Parietal lobe (tissue), 1 donor: ENCODE results near the gene FASTK. TPM values are rescaled to one million over a fixed set of nuclear protein-coding genes. Genes with fewer than 3 reads are reported as not detected.

Source experiments
- total RNA-seq: library from RNA; depleted of rRNA; stranded (reverse); fragments of >200 nt; gene quantifications from one replicate; pipeline ENCODE4 v1.2.3, GENCODE V29; 2014

FASTK gene
- 53.5 TPM for total RNA-seq

GRCh38 chr7:151080522-151081169, at the start of gene FASTK:
Gene FASTK, minus strand, starts transcription at chr7:151080809. Its CDS starts 43 bp downstream, at chr7:151080766.

GRCh38 chr7:151085691-151086620, 5.3 kb upstream of the FASTK start, which contains the start of gene AGAP3:
Gene AGAP3, plus strand, starts transcription at chr7:151086475. Its CDS starts 267 bp downstream, at chr7:151086742.

GRCh38 chr7:151083071-151083823, 2.6 kb upstream of the FASTK start, which contains the start of gene TMUB1:
Gene TMUB1, minus strand, starts transcription at chr7:151083493. Its CDS starts 930 bp downstream, at chr7:151082563.

GRCh38 chr7:151059367-151060112, 21.1 kb downstream of the FASTK start, which contains the start of gene SLC4A2:
Gene SLC4A2, plus strand, starts transcription at chr7:151059589. Its CDS starts 2,399 bp downstream, at chr7:151061988.

GRCh38 chr7:151057506-151057988, 23.1 kb downstream of the FASTK start, which contains the start of gene CDK5:
Gene CDK5, minus strand, starts transcription at chr7:151057897. Its CDS starts 49 bp downstream, at chr7:151057848.

GRCh38 chr7:151047976-151048815, 32.4 kb downstream of the FASTK start, which contains the start of gene ASIC3:
Gene ASIC3, plus strand, starts transcription at chr7:151048531. Its CDS starts 355 bp downstream, at chr7:151048886.

GRCh38 chr7:151028131-151028947, 52.3 kb downstream of the FASTK start, which contains the start of gene ABCB8:
Gene ABCB8, plus strand, starts transcription at chr7:151028450. Its CDS starts 66 bp downstream, at chr7:151028516.

Other genes starting within 250 kb of the FASTK start
- not detected for gene AOC1, start 228.3 kb downstream of the FASTK start, total RNA-seq
- gene KCNH2, start 102.5 kb downstream of the FASTK start, total RNA-seq, result 17.2 TPM
- gene NOS3, start 89.8 kb downstream of the FASTK start, total RNA-seq, result 1.3 TPM
- gene ATG9B, start 56.3 kb downstream of the FASTK start, total RNA-seq, result 2.8 TPM
- 67.6 TPM for gene ABCB8, start 52.4 kb downstream of the FASTK start, total RNA-seq
- 2.5 TPM for gene ASIC3, start 32.3 kb downstream of the FASTK start, total RNA-seq
- gene CDK5, start 22.9 kb downstream of the FASTK start, total RNA-seq, result 36.6 TPM
- gene SLC4A2, start 21.2 kb downstream of the FASTK start, total RNA-seq, result 10.6 TPM
- gene TMUB1, start 2.7 kb upstream of the FASTK start, total RNA-seq, result 8.5 TPM
- 106 TPM for gene AGAP3, start 5.7 kb upstream of the FASTK start, total RNA-seq
- not detected for gene GBX1, start 86.9 kb upstream of the FASTK start, total RNA-seq
- gene ASB10, start 106.4 kb upstream of the FASTK start, total RNA-seq, result not detected
- gene H2BK1, start 129.7 kb upstream of the FASTK start, total RNA-seq, result not detected
- 27.9 TPM for gene ABCF2, start 146.4 kb upstream of the FASTK start, total RNA-seq
- 24.4 TPM for gene CHPF2, start 151.7 kb upstream of the FASTK start, total RNA-seq
- gene SMARCD3, start 167.9 kb upstream of the FASTK start, total RNA-seq, result 154 TPM